Renal cortical epithelial cell (primary cell): ENCODE data around the gene PAX3. TPM values are rescaled to one million over a fixed set of nuclear protein-coding genes. Genes with fewer than 3 reads are reported as not detected.
A peak's percentile ranks its signal among the peaks of the same experiment; 100 is the strongest.
"Not testable (repeated sequence)": the region's sequence is repeated elsewhere in the genome, so short reads cannot be mapped to it uniquely, and the experiment has no call there.

ENCODE experiments used
- DNase-seq: peaks from one replicate; pipeline ENCODE4 v3.0.0-alpha.2; 2011; ENCODE audit warnings: low read depth
- total RNA-seq: library from RNA; depleted of rRNA; stranded (reverse); fragments of >200 nt; gene quantifications from 2 replicates; pipeline ENCODE4 v1.2.3, GENCODE V29; 2014

Gene PAX3
- total RNA-seq, 1 donor from 2014 or later, result not detected

- no peak for DNase-seq
These were observed 83.9 kb downstream of the PAX3 start for GRCh38 chr2:222214885-222215284.

GRCh38 chr2:222213049-222213448, 85.7 kb downstream of the PAX3 start:
- no peak for DNase-seq

- DNase-seq, result no peak
These were observed 86.2 kb downstream of the PAX3 start for GRCh38 chr2:222212571-222212970.

- no peak for DNase-seq
These were observed 90.6 kb downstream of the PAX3 start for GRCh38 chr2:222208010-222208690.

- no peak for DNase-seq
These were observed 93.7 kb downstream of the PAX3 start for GRCh38 chr2:222205136-222205535.

- DNase-seq, result peak; percentile 75
These were observed 95.8 kb downstream of the PAX3 start for GRCh38 chr2:222203041-222203440.

- DNase-seq, result no peak
These were observed 102.6 kb downstream of the PAX3 start for GRCh38 chr2:222196159-222196558.

- DNase-seq, result no peak
These were observed 104.1 kb downstream of the PAX3 start for GRCh38 chr2:222194669-222195068.

- DNase-seq, result no peak
These were observed 105.3 kb downstream of the PAX3 start for GRCh38 chr2:222193328-222193983.

GRCh38 chr2:222180619-222181018, 118.2 kb downstream of the PAX3 start:
- no peak for DNase-seq

GRCh38 chr2:222179592-222179991, 119.2 kb downstream of the PAX3 start:
- no peak for DNase-seq

GRCh38 chr2:222178450-222178849, 120.3 kb downstream of the PAX3 start:
- no peak for DNase-seq

GRCh38 chr2:222176890-222177289, 121.9 kb downstream of the PAX3 start:
- DNase-seq, result no peak

- DNase-seq, result no peak
These were observed 124.3 kb downstream of the PAX3 start for GRCh38 chr2:222174450-222174849.

GRCh38 chr2:222169346-222169745, 129.5 kb downstream of the PAX3 start:
- peak; percentile 28 for DNase-seq

- DNase-seq, result no peak
These were observed 131.0 kb downstream of the PAX3 start for GRCh38 chr2:222167762-222168161.

GRCh38 chr2:222160944-222161343, 137.9 kb downstream of the PAX3 start:
- no peak for DNase-seq

GRCh38 chr2:222160125-222160524, 138.7 kb downstream of the PAX3 start:
- DNase-seq, result no peak

- DNase-seq, result no peak
These were observed 139.6 kb downstream of the PAX3 start for GRCh38 chr2:222159221-222159620.

- DNase-seq, result not testable (repeated sequence)
These were observed 143.7 kb downstream of the PAX3 start for GRCh38 chr2:222155003-222155664.
